ENCODE data around the gene USP5. TPM values are rescaled to one million over a fixed set of nuclear protein-coding genes. Genes with fewer than 3 reads are reported as not detected.
"Not testable (repeated sequence)": the region's sequence is repeated elsewhere in the genome, so short reads cannot be mapped to it uniquely, and the experiment has no call there.

Gene USP5
- total and polyA plus RNA-seq, 9 donors: 13.9 to 84.3 (median 54.9) TPM

DNA sequence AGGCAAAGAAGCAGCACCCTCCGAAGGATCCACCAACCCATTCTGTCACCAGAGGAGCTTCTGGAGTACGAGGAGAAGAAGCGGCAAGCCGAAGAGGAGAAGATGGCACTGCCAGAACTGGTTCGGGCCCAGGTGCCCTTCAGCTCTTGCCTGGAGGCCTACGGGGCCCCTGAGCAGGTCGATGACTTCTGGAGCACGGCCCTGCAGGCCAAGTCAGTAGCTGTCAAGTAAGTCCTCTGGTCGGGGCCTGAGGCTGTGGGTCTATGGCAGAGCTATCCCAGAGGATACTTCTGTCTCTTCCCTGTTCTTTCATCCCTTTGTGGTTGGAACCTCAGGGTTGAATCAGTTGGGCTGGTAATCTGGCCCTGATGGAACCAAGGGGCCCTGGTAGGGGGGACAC is 9.4 kb downstream of the USP5 start:
- Histone ChIP-seq H3K4me3 (no peak overlapping the region), H3K36me3 (no peaks in the 10 kb centered on the region), H3K4me1 (ENCODE audit: insufficient read depth) (no peaks in the 10 kb centered on the region), H3K9me3 (no peaks in the 10 kb centered on the region), H3K27ac (no peak overlapping the region), H3K27me3 (no peaks in the 10 kb centered on the region)
- intact Hi-C loops (cut with DNase I): loop anchor here in 2 of 4 donors (10.0 kb wide), 1 partner anchor 103 kb away; no protein-coding TSS in a partner anchor
- no peak for DNase-seq
- TF ChIP-seq EP300 (IDR thresholded peaks at IDR 0.05): no peak
- TF ChIP-seq POLR2A (IDR thresholded peaks at IDR 0.05): no peak
- TF ChIP-seq, protein P1, sequence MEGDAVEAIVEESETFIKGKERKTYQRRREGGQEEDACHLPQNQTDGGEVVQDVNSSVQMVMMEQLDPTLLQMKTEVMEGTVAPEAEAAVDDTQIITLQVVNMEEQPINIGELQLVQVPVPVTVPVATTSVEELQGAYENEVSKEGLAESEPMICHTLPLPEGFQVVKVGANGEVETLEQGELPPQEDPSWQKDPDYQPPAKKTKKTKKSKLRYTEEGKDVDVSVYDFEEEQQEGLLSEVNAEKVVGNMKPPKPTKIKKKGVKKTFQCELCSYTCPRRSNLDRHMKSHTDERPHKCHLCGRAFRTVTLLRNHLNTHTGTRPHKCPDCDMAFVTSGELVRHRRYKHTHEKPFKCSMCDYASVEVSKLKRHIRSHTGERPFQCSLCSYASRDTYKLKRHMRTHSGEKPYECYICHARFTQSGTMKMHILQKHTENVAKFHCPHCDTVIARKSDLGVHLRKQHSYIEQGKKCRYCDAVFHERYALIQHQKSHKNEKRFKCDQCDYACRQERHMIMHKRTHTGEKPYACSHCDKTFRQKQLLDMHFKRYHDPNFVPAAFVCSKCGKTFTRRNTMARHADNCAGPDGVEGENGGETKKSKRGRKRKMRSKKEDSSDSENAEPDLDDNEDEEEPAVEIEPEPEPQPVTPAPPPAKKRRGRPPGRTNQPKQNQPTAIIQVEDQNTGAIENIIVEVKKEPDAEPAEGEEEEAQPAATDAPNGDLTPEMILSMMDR (IDR thresholded peaks at IDR 0.05): no peak
- 89 to 92% (median 90%) methylated on average over 9 of the region's 9 CpGs for WGBS, 3 donors

DNA sequence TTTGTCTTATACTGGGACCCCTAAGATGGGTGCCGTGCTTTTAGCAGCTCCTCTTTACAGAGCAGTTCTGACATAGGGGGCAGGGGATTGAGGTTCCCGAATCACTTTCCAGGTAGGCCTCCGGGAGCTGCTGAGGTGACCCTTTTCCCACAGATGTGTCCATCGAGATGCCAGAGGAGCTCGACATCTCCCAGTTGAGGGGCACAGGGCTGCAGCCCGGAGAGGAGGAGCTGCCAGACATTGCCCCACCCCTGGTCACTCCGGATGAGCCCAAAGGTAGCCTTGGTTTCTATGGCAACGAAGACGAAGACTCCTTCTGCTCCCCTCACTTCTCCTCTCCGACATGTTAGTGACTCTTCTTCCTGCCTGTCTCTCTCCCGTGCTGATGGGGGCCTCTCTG is 11.1 kb downstream of the USP5 start:
- H3K27ac ChIP-seq: no peak overlapping the region
- no peak overlapping the region for H3K4me3 ChIP-seq
- no peaks in the 10 kb centered on the region for H3K4me1 ChIP-seq (ENCODE audit: insufficient read depth)
- no peaks in the 10 kb centered on the region for H3K27me3 ChIP-seq
- 79 to 85% (median 84%) methylated on average over 11 of the region's 11 CpGs for WGBS, 3 donors
- intact Hi-C loops (cut with DNase I): loop anchor here in 2 of 4 donors (10.0 kb wide), 1 partner anchor 102 kb away; no protein-coding TSS in a partner anchor
- no peaks in the 10 kb centered on the region for H3K36me3 ChIP-seq
- TF ChIP-seq, protein P1 (IDR thresholded peaks at IDR 0.05): no peak
- no peaks in the 10 kb centered on the region for H3K9me3 ChIP-seq
- DNase-seq: no peak

DNA sequence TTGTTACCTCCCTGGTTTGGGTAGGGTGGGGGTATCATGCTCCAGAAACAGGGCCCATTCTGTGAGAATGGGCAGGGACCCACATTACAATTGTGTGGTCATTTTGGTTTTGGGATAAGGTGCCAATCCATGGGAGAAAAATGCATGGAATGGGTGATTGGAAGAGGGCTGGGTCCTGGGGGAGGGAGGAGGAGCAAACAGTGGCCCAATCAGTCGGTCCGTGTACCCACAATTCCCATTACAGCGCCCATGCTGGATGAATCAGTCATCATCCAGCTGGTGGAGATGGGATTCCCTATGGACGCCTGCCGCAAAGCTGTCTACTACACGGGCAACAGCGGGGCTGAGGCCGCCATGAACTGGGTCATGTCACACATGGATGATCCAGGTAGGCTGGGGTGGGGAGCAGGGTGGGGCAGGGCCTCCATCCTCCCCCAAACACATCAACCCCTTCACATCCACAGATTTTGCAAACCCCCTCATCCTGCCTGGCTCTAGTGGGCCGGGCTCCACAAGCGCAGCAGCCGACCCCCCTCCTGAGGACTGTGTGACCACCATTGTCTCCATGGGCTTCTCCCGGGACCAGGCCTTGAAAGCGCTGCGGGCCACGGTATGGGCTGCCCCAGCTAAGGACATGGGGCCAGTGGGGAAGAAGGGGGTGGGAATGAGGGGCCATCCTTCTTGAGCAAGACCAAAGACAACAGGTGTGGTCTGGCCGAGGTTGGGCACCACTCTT is 11.8 kb downstream of the USP5 start:
- Histone ChIP-seq H3K27me3 (no peaks in the 10 kb centered on the region), H3K9me3 (no peaks in the 10 kb centered on the region), H3K4me3 (no peak overlapping the region), H3K4me1 (ENCODE audit: insufficient read depth) (no peaks in the 10 kb centered on the region), H3K36me3 (no peaks in the 10 kb centered on the region), H3K27ac (no peak overlapping the region)
- intact Hi-C loops (cut with DNase I): loop anchor here in 2 of 4 donors (10.0 kb wide), 1 partner anchor 101 kb away; no protein-coding TSS in a partner anchor
- TF ChIP-seq POLR2A (IDR thresholded peaks at IDR 0.05) (no peak), EP300 (IDR thresholded peaks at IDR 0.05) (no peak)
- TF ChIP-seq, protein P1 (IDR thresholded peaks at IDR 0.05): no peak
- DNase-seq: no peak
- 94% methylated on average over 16 of the region's 16 CpGs for WGBS, 3 donors

DNA sequence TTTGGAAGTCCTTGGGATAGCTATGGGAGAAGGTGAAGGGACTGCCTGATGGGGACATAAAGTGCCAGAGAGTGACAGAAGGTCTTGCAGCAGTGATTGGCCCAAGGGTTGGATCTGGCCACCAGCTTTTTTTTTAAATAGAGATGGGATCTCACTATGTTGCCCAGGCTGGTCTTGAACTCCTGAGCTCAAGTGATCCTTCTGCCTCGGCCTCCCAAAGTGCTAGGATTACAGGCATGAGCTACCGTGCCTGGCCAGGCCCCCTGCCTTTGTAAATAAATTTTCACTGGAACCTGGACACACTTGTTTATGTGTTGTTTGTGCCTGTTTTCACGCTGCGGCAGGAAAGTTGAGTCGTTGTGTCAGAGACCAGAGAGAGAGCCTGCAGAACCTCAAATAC is 13.4 kb downstream of the USP5 start:
- H3K27ac ChIP-seq; H3K9me3 ChIP-seq; H3K27me3 ChIP-seq; H3K4me1 ChIP-seq (ENCODE audit: insufficient read depth); DNase-seq; H3K4me3 ChIP-seq; H3K36me3 ChIP-seq: not testable (repeated sequence)
- intact Hi-C loops (cut with DNase I): loop anchor here (5.0 to 10.0 kb wide), 2 partner anchors 99 to 102 kb away; no protein-coding TSS in a partner anchor
- 87 to 90% (median 88%) methylated on average over 5 of the region's 5 CpGs for WGBS, 3 donors
